Measurements from ENCODE around the gene SCYGR1.
"Not testable (repeated sequence)": the region's sequence is repeated elsewhere in the genome, so short reads cannot be mapped to it uniquely, and the experiment has no call there.

Gene SCYGR1, protein sequence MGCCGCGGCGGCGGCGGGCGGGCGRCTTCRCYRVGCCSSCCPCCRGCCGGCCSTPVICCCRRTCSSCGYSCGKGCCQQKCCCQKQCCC

DNA sequence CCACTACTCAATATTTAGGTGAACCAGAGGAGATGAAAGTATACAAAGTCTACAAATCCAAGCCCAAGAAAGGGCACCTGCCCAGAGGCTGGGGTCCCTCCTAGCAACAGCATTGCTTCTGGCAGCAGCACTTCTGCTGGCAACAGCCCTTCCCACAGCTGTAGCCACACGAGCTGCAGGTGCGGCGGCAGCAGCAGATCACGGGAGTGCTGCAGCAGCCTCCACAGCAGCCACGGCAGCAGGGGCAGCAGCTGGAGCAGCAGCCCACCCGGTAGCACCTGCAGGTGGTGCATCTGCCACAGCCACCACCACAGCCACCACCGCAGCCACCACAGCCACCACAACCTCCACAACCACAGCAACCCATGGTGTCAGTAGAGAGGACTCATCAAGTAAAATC, at the start of gene SCYGR1:
TSS of gene SCYGR1 (minus strand) at position 367 of the 400 bp plus-strand sequence. CDS start at position 367, 0 bp downstream.
- H3K4me3 ChIP-seq (ENCODE audit: low read length); DNase-seq (ENCODE audit: low read depth): not testable (repeated sequence)

DNA sequence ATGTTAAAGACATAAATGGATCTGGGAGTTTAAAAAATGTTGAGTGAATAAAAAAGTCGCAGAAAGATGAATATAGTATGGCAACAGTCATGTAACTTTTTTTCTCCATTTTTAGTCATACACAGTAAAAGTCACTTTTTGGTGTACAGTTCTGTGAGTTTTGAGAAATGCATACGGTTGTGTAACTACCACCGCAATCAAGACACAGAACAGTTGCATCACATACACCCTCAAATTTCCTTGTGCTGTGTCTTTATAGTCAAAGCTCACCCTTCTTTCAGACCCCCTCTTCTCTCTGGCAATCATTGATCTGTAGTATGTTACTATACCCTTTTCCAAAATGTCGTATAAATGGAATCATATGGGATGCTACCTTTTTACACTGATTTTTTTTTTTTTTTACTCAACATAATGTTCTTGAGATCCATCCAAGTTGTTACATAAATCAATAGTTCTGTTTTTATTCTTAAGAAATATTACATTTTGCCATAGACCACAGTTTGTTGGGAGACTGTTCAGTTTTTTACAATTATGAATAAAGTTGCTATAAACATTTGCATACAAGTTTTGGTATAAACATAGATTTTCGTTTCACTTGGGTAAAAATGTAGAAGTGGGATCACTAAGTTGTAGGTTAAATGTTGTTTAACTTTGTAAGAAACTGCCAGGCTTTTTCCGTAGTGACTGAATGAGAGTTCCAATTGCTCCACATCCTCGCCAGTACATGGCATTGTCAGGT, 48.9 kb upstream of the SCYGR1 start:
- no peak overlapping the region for H3K4me3 ChIP-seq (ENCODE audit: low read length)
- DNase-seq (ENCODE audit: low read depth), result no peak

DNA sequence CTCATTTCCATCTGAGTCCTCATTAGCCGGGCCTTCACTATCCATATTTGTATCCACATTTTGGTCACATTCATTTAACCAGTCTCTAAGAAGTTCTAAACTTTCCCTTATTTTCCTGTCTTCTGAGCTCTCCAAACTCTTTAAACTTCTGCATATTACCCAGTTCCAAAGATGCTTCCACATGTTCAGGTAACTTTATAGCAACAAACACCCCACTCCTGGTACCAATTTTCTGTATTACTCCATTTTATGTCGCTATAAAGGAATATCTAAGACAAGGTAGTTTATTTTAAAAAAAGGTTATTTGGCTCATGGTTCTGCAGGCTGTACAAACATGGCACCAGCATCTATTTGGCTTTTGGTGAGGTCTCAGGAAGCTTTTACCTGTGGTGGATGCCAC, 45.4 kb upstream of the SCYGR1 start:
- DNase-seq (ENCODE audit: low read depth), result no peak
- H3K4me3 ChIP-seq (ENCODE audit: low read length), result no peak overlapping the region
- TF ChIP-seq, protein P1, sequence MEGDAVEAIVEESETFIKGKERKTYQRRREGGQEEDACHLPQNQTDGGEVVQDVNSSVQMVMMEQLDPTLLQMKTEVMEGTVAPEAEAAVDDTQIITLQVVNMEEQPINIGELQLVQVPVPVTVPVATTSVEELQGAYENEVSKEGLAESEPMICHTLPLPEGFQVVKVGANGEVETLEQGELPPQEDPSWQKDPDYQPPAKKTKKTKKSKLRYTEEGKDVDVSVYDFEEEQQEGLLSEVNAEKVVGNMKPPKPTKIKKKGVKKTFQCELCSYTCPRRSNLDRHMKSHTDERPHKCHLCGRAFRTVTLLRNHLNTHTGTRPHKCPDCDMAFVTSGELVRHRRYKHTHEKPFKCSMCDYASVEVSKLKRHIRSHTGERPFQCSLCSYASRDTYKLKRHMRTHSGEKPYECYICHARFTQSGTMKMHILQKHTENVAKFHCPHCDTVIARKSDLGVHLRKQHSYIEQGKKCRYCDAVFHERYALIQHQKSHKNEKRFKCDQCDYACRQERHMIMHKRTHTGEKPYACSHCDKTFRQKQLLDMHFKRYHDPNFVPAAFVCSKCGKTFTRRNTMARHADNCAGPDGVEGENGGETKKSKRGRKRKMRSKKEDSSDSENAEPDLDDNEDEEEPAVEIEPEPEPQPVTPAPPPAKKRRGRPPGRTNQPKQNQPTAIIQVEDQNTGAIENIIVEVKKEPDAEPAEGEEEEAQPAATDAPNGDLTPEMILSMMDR (IDR thresholded peaks at IDR 0.05; ENCODE audit: insufficient read depth, low read depth, low read length, missing control alignments), result no peak

More for the DNA sequence above, 48.9 kb upstream of the SCYGR1 start:
- TF ChIP-seq, protein P1 (IDR thresholded peaks at IDR 0.05; ENCODE audit: insufficient read depth, low read depth, low read length, missing control alignments), result no peak

DNA sequence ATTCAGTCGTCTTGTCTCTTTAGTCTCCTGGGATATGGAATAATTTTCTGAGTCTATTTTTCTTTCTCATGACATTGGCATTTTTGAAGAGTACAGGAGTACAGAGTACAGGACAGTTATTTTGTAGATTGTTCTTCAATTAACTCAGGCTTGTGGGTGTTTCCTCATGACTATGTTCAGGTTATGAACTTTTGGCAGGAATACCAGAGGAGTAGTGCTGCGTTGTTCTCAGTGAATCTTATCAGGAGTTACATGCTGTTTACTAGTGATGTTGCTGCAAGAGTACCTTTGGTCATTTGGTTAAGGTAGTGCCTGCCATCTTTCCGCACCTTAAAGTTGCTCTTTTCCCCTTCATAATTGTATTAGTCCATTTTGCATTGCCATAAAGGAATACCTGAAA, 42.9 kb upstream of the SCYGR1 start:
- H3K4me3 ChIP-seq (ENCODE audit: low read length), result no peak overlapping the region
- no peak for DNase-seq (ENCODE audit: low read depth)
- TF ChIP-seq, protein P1 (IDR thresholded peaks at IDR 0.05; ENCODE audit: insufficient read depth, low read depth, low read length, missing control alignments), result no peak

DNA sequence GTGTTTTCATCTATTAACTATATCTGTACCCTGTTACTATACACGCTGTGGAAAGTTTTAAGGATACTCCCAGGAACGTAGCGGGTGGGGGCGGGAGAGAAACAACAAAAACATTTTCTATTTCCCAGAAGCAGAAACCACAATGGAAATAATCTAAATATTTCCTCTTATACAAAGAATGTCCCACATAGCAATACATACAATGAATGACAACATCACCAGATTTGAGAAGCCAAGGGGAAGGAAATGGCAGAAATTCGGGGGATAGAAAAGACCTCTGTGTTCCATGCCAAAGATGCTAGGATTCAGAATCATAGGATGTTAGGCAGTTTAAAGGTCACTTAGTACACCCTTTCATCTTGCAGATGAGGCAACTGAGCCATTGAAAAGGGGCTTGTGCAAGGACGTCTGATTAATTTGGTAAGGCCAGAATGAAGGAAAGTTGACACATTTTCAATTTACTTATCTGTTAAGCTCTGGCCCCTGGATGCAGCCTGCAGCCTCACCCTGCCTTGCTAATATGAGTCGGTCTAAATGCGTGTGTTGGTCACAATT, 41.1 kb upstream of the SCYGR1 start:
- no peak for DNase-seq (ENCODE audit: low read depth)
- no peak overlapping the region for H3K4me3 ChIP-seq (ENCODE audit: low read length)
- TF ChIP-seq, protein P1 (IDR thresholded peaks at IDR 0.05; ENCODE audit: insufficient read depth, low read depth, low read length, missing control alignments), result no peak

DNA sequence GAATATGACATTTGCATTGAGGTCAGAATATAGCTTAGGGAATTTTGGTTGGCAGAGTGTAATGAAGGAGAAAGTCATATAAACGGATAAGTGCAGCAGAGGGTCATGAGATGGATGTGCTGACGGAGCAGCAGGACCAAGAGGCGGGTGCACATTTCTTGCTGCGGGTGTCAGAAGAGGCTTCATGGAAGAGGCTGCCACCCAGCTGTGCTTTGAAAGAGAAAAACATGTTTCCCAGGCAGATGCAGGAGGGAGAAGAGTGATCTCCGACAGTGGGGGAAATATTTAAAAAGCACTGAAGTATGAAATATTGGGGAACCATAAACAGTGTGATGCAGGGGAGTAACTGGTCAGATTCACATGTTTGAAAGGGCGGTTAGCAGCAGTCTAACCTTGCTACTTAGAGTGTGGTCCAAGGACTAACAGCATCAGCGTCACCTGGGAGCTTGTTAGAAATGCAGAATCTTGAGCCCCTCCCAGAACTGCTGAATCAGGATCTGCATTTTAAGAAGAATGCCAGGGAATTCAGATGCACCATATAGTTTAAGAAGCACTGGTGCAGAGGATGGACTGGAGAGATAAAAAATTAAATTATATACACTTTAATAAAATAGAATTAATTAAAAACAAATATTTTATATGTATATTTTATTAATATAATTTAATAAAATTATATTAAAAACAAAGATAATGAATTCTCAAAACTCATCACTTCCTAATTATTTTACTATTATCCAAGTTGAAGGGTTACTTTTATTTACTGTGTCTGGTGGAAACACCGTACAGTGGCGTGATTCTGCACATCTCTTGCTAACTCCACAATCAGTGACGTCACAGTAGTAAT, 36.1 kb upstream of the SCYGR1 start:
- TF ChIP-seq, protein P1 (IDR thresholded peaks at IDR 0.05; ENCODE audit: insufficient read depth, low read depth, low read length, missing control alignments), result no peak
- no peak for DNase-seq (ENCODE audit: low read depth)
- no peak overlapping the region for H3K4me3 ChIP-seq (ENCODE audit: low read length)

Measured in epithelial cell of esophagus (primary cell).